Right renal pelvis (tissue), 4 donors: ENCODE measurements around the gene C15orf62. TPM values are rescaled to one million over a fixed set of nuclear protein-coding genes. Genes with fewer than 3 reads are reported as not detected.

ENCODE experiments used
- DNase-seq, 4 donors: peaks; one replicate each; pipeline ENCODE4 v3.0.0-alpha.2; 2013; ENCODE audit warnings: low read depth in 4 of 4, low spot score in 3 of 4, missing footprints in 1 of 4
- polyA plus RNA-seq, 4 donors: library from polyadenylated mRNA; unstranded; fragments of 120-200 nt; gene quantifications; one replicate each; pipeline ENCODE4 v1.2.1, GENCODE V29; 2013; ENCODE audit not compliant: insufficient read length in 4 of 4

The C15orf62 gene
- polyA plus RNA-seq, 4 donors: 2.0 to 2.8 (median 2.2) TPM

- no peak for DNase-seq
These were observed 6.2 kb downstream of the C15orf62 start for GRCh38 chr15:40775740-40776536.

- no peak for DNase-seq
These were observed 6.9 kb downstream of the C15orf62 start for GRCh38 chr15:40776537-40777141.

GRCh38 chr15:40782609-40783227 is 12.9 kb downstream of the C15orf62 start:
- DNase-seq: no peak

GRCh38 chr15:40785164-40785563 is 15.4 kb downstream of the C15orf62 start:
- no peak for DNase-seq

- DNase-seq: no peak
These were observed 16.0 kb downstream of the C15orf62 start for GRCh38 chr15:40785814-40786213.

GRCh38 chr15:40787344-40787841 is 17.6 kb downstream of the C15orf62 start:
- no peak for DNase-seq

GRCh38 chr15:40787991-40788390 is 18.2 kb downstream of the C15orf62 start:
- no peak for DNase-seq

GRCh38 chr15:40789119-40789518 is 19.3 kb downstream of the C15orf62 start:
- DNase-seq: no peak

GRCh38 chr15:40789999-40790398 is 20.2 kb downstream of the C15orf62 start:
- no peak for DNase-seq

GRCh38 chr15:40790718-40791117 is 20.9 kb downstream of the C15orf62 start:
- no peak for DNase-seq

GRCh38 chr15:40792394-40792793 is 22.6 kb downstream of the C15orf62 start:
- DNase-seq: no peak

GRCh38 chr15:40793216-40793989 is 23.6 kb downstream of the C15orf62 start:
- no peak for DNase-seq

GRCh38 chr15:40796041-40796440 is 26.3 kb downstream of the C15orf62 start:
- DNase-seq: no peak

- DNase-seq: no peak
These were observed 26.7 kb downstream of the C15orf62 start for GRCh38 chr15:40796512-40796911.

GRCh38 chr15:40799523-40799922 is 29.7 kb downstream of the C15orf62 start:
- DNase-seq: no peak

GRCh38 chr15:40803076-40803475 is 33.3 kb downstream of the C15orf62 start:
- DNase-seq: no peak

- no peak for DNase-seq
These were observed 33.9 kb downstream of the C15orf62 start for GRCh38 chr15:40803688-40804087.

GRCh38 chr15:40806672-40807027 is 36.9 kb downstream of the C15orf62 start:
- no peak for DNase-seq

- peak; percentile 92 to 97 (median 94) for DNase-seq
These were observed 37.5 kb downstream of the C15orf62 start, which contains the start of the genes DNAJC17 and ZFYVE19 for GRCh38 chr15:40807028-40807887. DNAJC17 (minus strand) TSS chr15:40807473; CDS start chr15:40807446, 27 bp downstream. ZFYVE19 (plus strand) TSS chr15:40807089; CDS start chr15:40807590, 501 bp downstream.
